ENCODE data around the gene NHLH2.

NHLH2 gene

GRCh38 chr1:115832651-115833050 lies 8.3 kb downstream of the NHLH2 start:
- no peak for DNase-seq (ENCODE audit: low read depth)
- TF ChIP-seq CTCF (IDR thresholded peaks at IDR 0.05; ENCODE audit: control insufficient read depth, insufficient read depth, low read depth, low read length, missing control alignments), result no peak
- no peak overlapping the region for H3K4me3 ChIP-seq (ENCODE audit: control insufficient read depth, low read depth, low read length)

GRCh38 chr1:115830963-115831362 lies 10.0 kb downstream of the NHLH2 start:
- no peak overlapping the region for H3K4me3 ChIP-seq (ENCODE audit: control insufficient read depth, low read depth, low read length)
- no peak for DNase-seq (ENCODE audit: low read depth)
- no peak for TF ChIP-seq CTCF (IDR thresholded peaks at IDR 0.05; ENCODE audit: control insufficient read depth, insufficient read depth, low read depth, low read length, missing control alignments)

- no peak for DNase-seq (ENCODE audit: low read depth)
- TF ChIP-seq CTCF (IDR thresholded peaks at IDR 0.05; ENCODE audit: control insufficient read depth, insufficient read depth, low read depth, low read length, missing control alignments), result no peak
- no peak overlapping the region for H3K4me3 ChIP-seq (ENCODE audit: control insufficient read depth, low read depth, low read length)
Measured at GRCh38 chr1:115829947-115830346, 11.0 kb downstream of the NHLH2 start.

GRCh38 chr1:115829023-115829674 lies 11.8 kb downstream of the NHLH2 start:
- no peak for TF ChIP-seq CTCF (IDR thresholded peaks at IDR 0.05; ENCODE audit: control insufficient read depth, insufficient read depth, low read depth, low read length, missing control alignments)
- DNase-seq (ENCODE audit: low read depth), result peak; percentile 90
- H3K4me3 ChIP-seq (ENCODE audit: control insufficient read depth, low read depth, low read length), result no peak overlapping the region

- no peak overlapping the region for H3K4me3 ChIP-seq (ENCODE audit: control insufficient read depth, low read depth, low read length)
- no peak for TF ChIP-seq CTCF (IDR thresholded peaks at IDR 0.05; ENCODE audit: control insufficient read depth, insufficient read depth, low read depth, low read length, missing control alignments)
- no peak for DNase-seq (ENCODE audit: low read depth)
Measured at GRCh38 chr1:115828101-115829022, 12.6 kb downstream of the NHLH2 start.

- DNase-seq (ENCODE audit: low read depth), result no peak
- no peak for TF ChIP-seq CTCF (IDR thresholded peaks at IDR 0.05; ENCODE audit: control insufficient read depth, insufficient read depth, low read depth, low read length, missing control alignments)
- H3K4me3 ChIP-seq (ENCODE audit: control insufficient read depth, low read depth, low read length), result no peak overlapping the region
Measured at GRCh38 chr1:115827452-115828044, 13.4 kb downstream of the NHLH2 start.

Measured in AG09309 (cell line).